Esophagus muscularis mucosa (tissue), 3 donors: Measurements from ENCODE around the gene PPP4R3A.

Source experiments
- CTCF ChIP-seq, 3 experiments: fragments of 200-600 bp in 2 of 3; fragments of 450-650 bp in 1 of 3; sonication (generic) in 2 of 3; IDR thresholded peaks; one replicate each; pipeline ENCODE4 v1.5.1; 2017 to 2019; ENCODE audit warnings: antibody characterized with exemption in 3 of 3, mild to moderate bottlenecking in 2 of 3, moderate library complexity in 1 of 3
- POLR2A ChIP-seq: fragments of 450-650 bp; IDR thresholded peaks from one replicate; pipeline ENCODE4 v1.6.1; 2017; ENCODE audit warnings: antibody characterized with exemption, moderate library complexity, mild to moderate bottlenecking, low read depth

DNA sequence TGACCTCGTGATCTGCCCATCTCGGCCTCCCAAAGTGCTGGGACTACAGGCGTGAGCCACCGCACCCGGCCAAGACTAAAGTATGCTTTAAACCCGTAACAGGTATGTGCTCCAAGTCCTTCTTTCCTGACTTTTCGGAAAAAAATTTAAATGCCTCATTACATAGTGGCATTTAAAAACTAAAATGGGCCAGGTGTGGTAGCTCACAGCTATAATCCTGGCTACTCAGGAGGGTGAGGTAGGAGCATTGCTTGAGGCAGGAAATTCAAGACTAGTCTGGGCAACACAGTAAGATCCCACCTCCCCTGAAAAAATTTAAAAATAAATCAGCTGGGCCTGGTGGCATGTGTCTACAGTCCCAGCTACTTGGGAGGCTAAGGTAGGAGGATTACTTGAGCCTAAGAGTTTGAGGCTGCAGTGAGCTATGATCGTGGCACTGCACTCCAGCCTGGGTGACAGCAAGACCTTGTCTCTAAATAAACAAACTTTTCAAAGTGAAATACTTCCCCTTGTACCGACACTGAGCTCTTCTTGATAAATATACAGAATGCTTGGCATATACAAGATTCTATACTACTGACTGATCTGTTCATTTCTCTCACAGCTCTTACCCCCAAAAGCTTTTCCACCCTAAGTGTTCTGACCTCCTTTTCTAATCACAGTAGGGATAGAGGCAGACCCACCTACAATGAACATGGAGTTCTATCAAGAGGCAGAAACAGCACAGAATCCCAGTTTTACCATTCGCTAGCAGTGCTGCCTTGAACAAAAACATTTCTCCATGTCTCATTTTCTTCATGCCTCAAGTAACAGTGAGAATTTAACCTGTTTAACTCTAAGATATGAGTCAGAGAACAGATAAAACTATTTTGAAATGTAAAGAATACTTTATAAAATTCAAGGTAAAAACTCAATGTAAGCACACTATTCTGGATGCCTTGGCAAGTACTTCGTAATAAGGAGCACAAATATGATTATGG, 7.9 kb downstream of the PPP4R3A start:
- no peak for TF ChIP-seq CTCF (IDR thresholded peaks at IDR 0.05)
- TF ChIP-seq POLR2A: no peak
